Eye (tissue), 1 donor: ENCODE measurements around the gene ACTR2.
"Not testable (repeated sequence)": the region's sequence is repeated elsewhere in the genome, so short reads cannot be mapped to it uniquely, and the experiment has no call there.

Experiments
- DNase-seq: peaks from one replicate; pipeline ENCODE4 v3.0.0-alpha.2; 2015

The ACTR2 gene

GRCh38 chr2:65231121-65231520, 3.5 kb downstream of the ACTR2 start:
- DNase-seq: no peak

GRCh38 chr2:65231892-65232477, 4.4 kb downstream of the ACTR2 start:
- DNase-seq: no peak

- DNase-seq: no peak
Observed at GRCh38 chr2:65232636-65233035, 5.0 kb downstream of the ACTR2 start.

GRCh38 chr2:65240657-65241056, 13.0 kb downstream of the ACTR2 start:
- DNase-seq: no peak

GRCh38 chr2:65244452-65244851, 16.8 kb downstream of the ACTR2 start:
- DNase-seq: not testable (repeated sequence)

GRCh38 chr2:65252640-65253039, 25.0 kb downstream of the ACTR2 start:
- DNase-seq: no peak

- DNase-seq: no peak
Observed at GRCh38 chr2:65255356-65255755, 27.7 kb downstream of the ACTR2 start.

GRCh38 chr2:65256054-65256453, 28.4 kb downstream of the ACTR2 start:
- no peak for DNase-seq

GRCh38 chr2:65257866-65258265, 30.2 kb downstream of the ACTR2 start:
- not testable (repeated sequence) for DNase-seq

GRCh38 chr2:65261676-65262075, 34.0 kb downstream of the ACTR2 start:
- DNase-seq: no peak

GRCh38 chr2:65263262-65263661, 35.6 kb downstream of the ACTR2 start:
- DNase-seq: no peak

- no peak for DNase-seq
Observed at GRCh38 chr2:65263986-65264385, 36.4 kb downstream of the ACTR2 start.

GRCh38 chr2:65264821-65265670, 37.4 kb downstream of the ACTR2 start:
- DNase-seq: peak; percentile 89

GRCh38 chr2:65265671-65266045, 38.0 kb downstream of the ACTR2 start:
- no peak for DNase-seq

- no peak for DNase-seq
Observed at GRCh38 chr2:65267008-65267407, 39.4 kb downstream of the ACTR2 start.

GRCh38 chr2:65268957-65269356, 41.3 kb downstream of the ACTR2 start:
- no peak for DNase-seq

GRCh38 chr2:65273344-65273743, 45.7 kb downstream of the ACTR2 start:
- no peak for DNase-seq

GRCh38 chr2:65275141-65275915, 47.7 kb downstream of the ACTR2 start:
- no peak for DNase-seq

GRCh38 chr2:65276609-65277008, 49.0 kb downstream of the ACTR2 start:
- no peak for DNase-seq

GRCh38 chr2:65277118-65277517, 49.5 kb downstream of the ACTR2 start:
- no peak for DNase-seq

GRCh38 chr2:65277791-65278483, 50.3 kb downstream of the ACTR2 start:
- DNase-seq: no peak

- no peak for DNase-seq
Observed at GRCh38 chr2:65278531-65278981, 50.9 kb downstream of the ACTR2 start.

GRCh38 chr2:65279756-65280155, 52.1 kb downstream of the ACTR2 start:
- no peak for DNase-seq
